Mucosa of stomach (tissue), 1 donor: Measurements from ENCODE around the gene FLYWCH1.

Source experiments
- H3K27me3 ChIP-seq: one replicate; pipeline ENCODE4 v1.7.0; 2013; ENCODE audit warnings: mild to moderate bottlenecking, low read length; ENCODE audit not compliant: control insufficient read depth, insufficient read depth
- H3K36me3 ChIP-seq: one replicate; pipeline ENCODE4 v1.7.0; 2013; ENCODE audit warnings: low read length; ENCODE audit not compliant: control insufficient read depth, insufficient read depth
- H3K4me1 ChIP-seq: one replicate; pipeline ENCODE4 v1.7.0; 2013; ENCODE audit warnings: mild to moderate bottlenecking, low read length; ENCODE audit not compliant: control insufficient read depth, insufficient read depth
- H3K4me3 ChIP-seq: one replicate; pipeline ENCODE4 v1.7.0; 2013; ENCODE audit warnings: low read length
- H3K9ac ChIP-seq: one replicate; pipeline ENCODE4 v1.7.0; 2013; ENCODE audit warnings: mild to moderate bottlenecking, low read length, moderate library complexity
- H3K9me3 ChIP-seq: one replicate; pipeline ENCODE4 v1.7.0; 2013; ENCODE audit warnings: mild to moderate bottlenecking, low read length, moderate library complexity; ENCODE audit not compliant: control insufficient read depth
- donor health status: Pancreatic carcinoma.

FLYWCH1 gene

DNA sequence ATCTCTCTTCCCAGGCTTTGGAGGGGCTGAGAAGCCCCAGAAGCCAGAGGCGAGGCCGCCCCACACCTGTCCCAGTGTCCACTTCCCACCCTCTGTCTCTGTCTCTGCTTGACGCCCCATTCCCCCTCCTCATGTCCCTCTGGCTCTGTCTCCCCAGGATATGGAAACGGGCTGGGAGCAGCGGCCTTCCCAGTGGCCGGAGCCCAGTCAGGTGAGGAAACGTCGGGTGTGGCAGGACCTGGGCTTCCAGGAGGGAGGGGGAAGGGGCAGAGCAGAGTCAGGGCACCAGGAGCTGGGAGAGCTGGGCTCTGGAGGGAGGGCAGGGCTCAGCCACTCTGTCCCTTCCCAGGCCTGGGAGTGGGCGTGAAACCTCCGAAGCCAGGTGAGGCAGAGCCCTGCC, 79.2 kb downstream of the FLYWCH1 start:
- Histone ChIP-seq H3K27me3 (peaks cover 19% of the 10 kb centered on the region), H3K9ac (no peak overlapping the region), H3K4me3 (no peak overlapping the region), H3K36me3 (no peaks in the 10 kb centered on the region), H3K4me1 (peaks cover 21% of the 10 kb centered on the region), H3K9me3 (no peaks in the 10 kb centered on the region)

- H3K4me3 ChIP-seq = no peak overlapping the region
- H3K27me3 ChIP-seq = peaks cover 13% of the 10 kb centered on the region
- H3K36me3 ChIP-seq = no peaks in the 10 kb centered on the region
- no peak overlapping the region for H3K9ac ChIP-seq
- no peaks in the 10 kb centered on the region for H3K9me3 ChIP-seq
- peaks cover 21% of the 10 kb centered on the region for H3K4me1 ChIP-seq
Measured at GRCh38 chr16:2991566-2992261, 80.0 kb downstream of the FLYWCH1 start.

- Histone ChIP-seq H3K36me3 (no peaks in the 10 kb centered on the region), H3K9me3 (no peaks in the 10 kb centered on the region), H3K9ac (no peak overlapping the region), H3K4me1 (peaks cover 21% of the 10 kb centered on the region), H3K4me3 (no peak overlapping the region), H3K27me3 (peaks cover 13% of the 10 kb centered on the region)
Measured at GRCh38 chr16:2992383-2993081, 80.8 kb downstream of the FLYWCH1 start.

GRCh38 chr16:2996298-2996697, 84.6 kb downstream of the FLYWCH1 start:
- Histone ChIP-seq H3K36me3 (no peaks in the 10 kb centered on the region), H3K9me3 (no peaks in the 10 kb centered on the region), H3K27me3 (no peaks in the 10 kb centered on the region), H3K9ac (no peak overlapping the region), H3K4me3 (no peak overlapping the region), H3K4me1 (peaks cover 10% of the 10 kb centered on the region)

- Histone ChIP-seq H3K27me3 (no peaks in the 10 kb centered on the region), H3K36me3 (no peaks in the 10 kb centered on the region), H3K4me3 (no peak overlapping the region), H3K9me3 (no peaks in the 10 kb centered on the region), H3K9ac (no peak overlapping the region), H3K4me1 (peaks cover 2% of the 10 kb centered on the region)
Measured at GRCh38 chr16:2999929-3000328, 88.2 kb downstream of the FLYWCH1 start.

- no peaks in the 10 kb centered on the region for H3K36me3 ChIP-seq
- no peaks in the 10 kb centered on the region for H3K27me3 ChIP-seq
- H3K9me3 ChIP-seq = no peaks in the 10 kb centered on the region
- H3K4me1 ChIP-seq = peaks cover 4% of the 10 kb centered on the region
- no peak overlapping the region for H3K9ac ChIP-seq
- H3K4me3 ChIP-seq = no peak overlapping the region
Measured at GRCh38 chr16:3000540-3000939, 88.8 kb downstream of the FLYWCH1 start.
